ENCODE measurements around the gene TAF11. TPM values are rescaled to one million over a fixed set of nuclear protein-coding genes. Genes with fewer than 3 reads are reported as not detected.

The TAF11 gene
- total and polyA plus RNA-seq, 2 of the 8 experiments (the other 6 are each of a cell fraction or from before 2014, with no cell fraction given): 38.2 to 48.6 TPM

- TF ChIP-seq KDM4A (IDR thresholded peaks at IDR 0.05; ENCODE audit: low read depth, low read length, severe bottlenecking): no peak
- no peak for TF ChIP-seq TAF1 (IDR thresholded peaks at IDR 0.05; ENCODE audit: low read depth, low read length)
- TF ChIP-seq EP300 (IDR thresholded peaks at IDR 0.05; ENCODE audit: borderline replicate concordance in 1 of 2, low read depth in 2 of 2, low read length in 2 of 2): no peak
Measured at GRCh38 chr6:34904990-34905613, 17.3 kb upstream of the TAF11 start (continued).
